GM19463 (cell line): ENCODE measurements around the gene PPP1R3F.

Experiments used
- ATAC-seq: cut with Tn5 transposase; IDR thresholded peaks from one replicate; pipeline ENCODE4 v1.9.1; 2021; ENCODE audit warnings: mild to moderate bottlenecking, moderate library complexity; ENCODE audit not compliant: unreplicated experiment

Gene PPP1R3F

GRCh38 chrX:49247916-49248811 lies 21.4 kb upstream of the PPP1R3F start:
- ATAC-seq: no peak

GRCh38 chrX:49249071-49249470 lies 20.5 kb upstream of the PPP1R3F start:
- ATAC-seq: no peak

- ATAC-seq: no peak
Measured at GRCh38 chrX:49249616-49250015, 20.0 kb upstream of the PPP1R3F start.

GRCh38 chrX:49250066-49250465 lies 19.5 kb upstream of the PPP1R3F start:
- no peak for ATAC-seq

- ATAC-seq: no peak
Measured at GRCh38 chrX:49250578-49250977, 19.0 kb upstream of the PPP1R3F start.

GRCh38 chrX:49251325-49251724 lies 18.3 kb upstream of the PPP1R3F start:
- no peak for ATAC-seq

- ATAC-seq: no peak
Measured at GRCh38 chrX:49254639-49255038, 15.0 kb upstream of the PPP1R3F start.

- ATAC-seq: no peak
Measured at GRCh38 chrX:49256268-49256995, 13.2 kb upstream of the PPP1R3F start.

- no peak for ATAC-seq
Measured at GRCh38 chrX:49257074-49257790, 12.4 kb upstream of the PPP1R3F start.

GRCh38 chrX:49257846-49258748 lies 11.5 kb upstream of the PPP1R3F start:
- no peak for ATAC-seq

GRCh38 chrX:49258749-49259124 lies 10.9 kb upstream of the PPP1R3F start:
- no peak for ATAC-seq

GRCh38 chrX:49260221-49260985 lies 9.2 kb upstream of the PPP1R3F start:
- no peak for ATAC-seq

- ATAC-seq: no peak
Measured at GRCh38 chrX:49262603-49263002, 7.0 kb upstream of the PPP1R3F start.

- ATAC-seq: no peak
Measured at GRCh38 chrX:49263631-49264030, 6.0 kb upstream of the PPP1R3F start.

- no peak for ATAC-seq
Measured at GRCh38 chrX:49264460-49264859, 5.1 kb upstream of the PPP1R3F start, which contains the start of gene FOXP3. FOXP3 (minus strand) TSS chrX:49264710; CDS start chrX:49258505, 6,205 bp downstream.

- no peak for ATAC-seq
Measured at GRCh38 chrX:49266523-49267445, 2.8 kb upstream of the PPP1R3F start.

- no peak for ATAC-seq
Measured at GRCh38 chrX:49268702-49269009, 937 bp upstream of the PPP1R3F start.

- peak; percentile 79 for ATAC-seq
Measured at GRCh38 chrX:49269010-49269766, 405 bp upstream of the PPP1R3F start.
